Measurements from ENCODE around the gene PPIL1.
"Not testable (repeated sequence)": the region's sequence is repeated elsewhere in the genome, so short reads cannot be mapped to it uniquely, and the experiment has no call there.

PPIL1 gene

DNA sequence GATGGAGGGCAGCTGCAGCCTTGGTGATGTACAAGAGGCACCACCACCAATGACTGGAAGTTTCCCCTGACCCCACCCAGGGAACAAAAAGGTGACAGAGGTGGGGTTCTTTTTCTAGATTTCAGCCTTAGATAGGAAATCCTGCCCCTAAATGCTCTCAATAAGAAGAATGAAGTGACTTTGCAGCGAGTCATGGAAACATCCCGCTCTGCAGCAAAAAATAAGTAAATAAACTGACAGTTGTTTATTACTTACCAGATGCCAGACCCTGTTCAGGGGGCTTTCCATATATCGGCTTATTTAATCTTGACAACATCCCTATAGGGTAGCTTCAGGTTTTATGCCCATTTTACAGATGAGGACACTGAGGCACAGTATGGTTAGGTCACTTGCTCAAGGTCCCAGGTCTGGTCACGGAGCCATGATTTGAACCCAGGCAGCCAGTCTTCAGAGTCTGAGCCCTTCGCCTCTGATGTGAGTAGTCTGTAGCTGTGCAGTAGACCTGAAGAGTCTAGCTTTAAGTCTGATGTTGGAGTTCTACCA lies 30.3 kb upstream of the PPIL1 start:
- peaks cover 50% of the 10 kb centered on the region for H3K36me3 Mint-ChIP-seq (ENCODE audit: low read depth)
- H3K9me3 Mint-ChIP-seq, result no peaks in the 10 kb centered on the region
- no peak overlapping the region for H3K4me3 Mint-ChIP-seq
- no peak overlapping the region for H3K27ac Mint-ChIP-seq
- no peaks in the 10 kb centered on the region for H3K27me3 Mint-ChIP-seq (ENCODE audit: low read depth)
- peaks cover 41% of the 10 kb centered on the region for H3K4me1 Mint-ChIP-seq (ENCODE audit: low read depth)

DNA sequence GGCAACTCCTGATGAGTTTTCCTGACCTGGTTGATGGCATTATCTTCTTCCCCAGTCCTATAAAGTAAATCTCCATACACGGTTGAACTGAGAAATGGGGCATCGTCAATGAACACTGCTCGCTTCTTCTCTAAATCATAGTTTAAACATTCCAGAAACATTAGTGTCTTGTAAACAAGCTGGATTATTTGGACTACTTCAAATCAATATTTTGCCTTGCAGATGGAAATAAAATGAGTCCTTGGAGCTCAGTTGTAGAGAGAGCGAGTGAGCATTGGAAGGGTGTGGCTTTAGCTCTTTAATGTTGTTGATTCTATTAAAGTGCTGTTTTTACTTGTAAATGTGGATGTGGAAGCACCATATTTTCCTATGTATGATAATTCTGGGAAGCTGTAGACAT lies 29.5 kb upstream of the PPIL1 start:
- no peaks in the 10 kb centered on the region for H3K9me3 Mint-ChIP-seq
- peaks cover 43% of the 10 kb centered on the region for H3K4me1 Mint-ChIP-seq (ENCODE audit: low read depth)
- H3K27ac Mint-ChIP-seq, result no peak overlapping the region
- peaks cover 53% of the 10 kb centered on the region for H3K36me3 Mint-ChIP-seq (ENCODE audit: low read depth)
- H3K27me3 Mint-ChIP-seq (ENCODE audit: low read depth), result no peaks in the 10 kb centered on the region
- H3K4me3 Mint-ChIP-seq, result no peak overlapping the region

DNA sequence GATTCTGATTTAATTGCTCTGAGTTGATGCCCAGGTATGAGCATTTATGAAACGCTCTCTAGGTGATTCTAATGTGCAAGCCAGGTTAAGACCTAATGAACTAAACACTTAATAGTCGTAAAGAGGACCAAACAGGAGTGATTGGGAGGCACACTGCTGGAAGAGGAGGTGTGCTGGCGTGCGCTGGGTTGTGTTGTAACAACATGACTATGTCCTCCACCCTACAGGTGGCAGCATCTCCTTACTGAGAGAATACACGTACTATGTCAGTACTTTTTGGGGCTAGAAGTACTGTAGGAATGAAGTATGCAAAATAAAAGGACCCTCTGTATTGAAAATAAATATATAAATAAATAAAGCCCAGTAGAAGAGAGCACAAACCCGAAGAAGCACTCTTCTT lies 23.0 kb upstream of the PPIL1 start:
- Mint-ChIP-seq H3K4me3 (no peak overlapping the region), H3K27me3 (ENCODE audit: low read depth) (no peaks in the 10 kb centered on the region), H3K27ac (no peak overlapping the region), H3K9me3 (no peaks in the 10 kb centered on the region), H3K36me3 (ENCODE audit: low read depth) (peaks cover 29% of the 10 kb centered on the region), H3K4me1 (ENCODE audit: low read depth) (peaks cover 16% of the 10 kb centered on the region)

DNA sequence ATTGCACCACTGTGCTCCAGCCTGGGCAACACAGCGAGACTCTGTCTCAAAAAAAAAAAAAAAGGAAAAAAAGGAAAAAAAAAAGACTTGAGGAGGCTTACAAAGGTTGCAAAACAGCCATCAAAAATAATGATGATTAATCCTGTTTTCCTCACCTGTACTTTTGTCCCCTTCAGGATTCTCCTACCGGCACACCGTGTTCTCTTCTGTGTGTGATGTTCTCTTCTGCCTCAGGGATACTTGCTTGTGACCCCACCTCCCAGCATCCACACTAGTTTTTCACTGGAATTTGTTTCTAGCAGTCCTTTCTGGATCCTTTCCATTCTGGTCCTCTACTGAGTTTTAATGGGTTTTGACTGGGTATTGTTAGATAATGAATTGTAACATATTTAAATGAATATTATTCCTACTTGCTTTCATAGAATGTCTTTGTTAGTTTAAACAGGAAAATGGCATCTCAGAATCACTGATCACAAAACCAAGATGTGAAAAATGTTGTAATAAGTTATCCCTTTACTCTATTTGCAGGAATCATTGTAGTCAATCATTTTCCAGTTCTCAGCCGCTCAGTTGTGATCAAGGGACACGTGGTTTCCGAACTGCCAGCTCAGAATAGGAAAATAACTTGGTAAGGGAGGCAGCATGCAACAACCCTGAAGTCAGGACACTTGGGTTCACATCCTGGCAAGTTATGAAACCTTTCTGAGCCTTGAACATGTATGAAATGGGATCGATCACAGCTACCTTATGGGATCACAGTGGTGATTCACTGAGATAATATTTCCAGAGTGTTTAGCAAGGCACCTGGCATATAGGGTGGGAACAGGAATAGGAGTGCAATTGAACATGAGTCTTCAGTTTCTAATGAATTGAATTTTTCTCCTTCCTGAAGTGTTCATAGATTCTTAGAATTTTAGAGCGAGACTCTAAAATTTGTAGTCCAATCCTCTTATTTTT lies 19.7 kb upstream of the PPIL1 start:
- H3K36me3 Mint-ChIP-seq (ENCODE audit: low read depth), result peaks cover 20% of the 10 kb centered on the region
- peak overlapping the region; percentile 45 for H3K27ac Mint-ChIP-seq
- H3K4me1 Mint-ChIP-seq (ENCODE audit: low read depth), result peaks cover 13% of the 10 kb centered on the region
- no peaks in the 10 kb centered on the region for H3K9me3 Mint-ChIP-seq
- no peak overlapping the region for H3K4me3 Mint-ChIP-seq
- no peaks in the 10 kb centered on the region for H3K27me3 Mint-ChIP-seq (ENCODE audit: low read depth)

DNA sequence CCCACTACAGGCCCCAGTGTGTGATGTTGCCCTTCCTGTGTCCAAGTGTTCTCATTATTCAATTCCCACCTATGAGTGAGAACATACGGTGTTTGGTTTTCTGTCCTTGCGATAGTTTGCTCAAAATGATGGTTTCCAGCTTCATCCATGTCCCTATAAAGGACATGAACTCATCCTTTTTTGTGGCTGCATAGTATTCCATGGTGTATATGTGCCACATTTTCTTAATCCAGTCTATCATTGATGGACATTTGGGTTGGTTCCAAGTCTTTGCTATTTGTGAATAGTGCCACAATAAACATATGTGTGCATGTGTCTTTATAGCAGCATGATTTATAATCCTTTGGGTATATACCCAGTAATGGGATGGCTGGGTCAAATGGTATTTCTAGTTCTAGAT lies 16.6 kb upstream of the PPIL1 start:
- not testable (repeated sequence) for H3K4me3 Mint-ChIP-seq; H3K27ac Mint-ChIP-seq; H3K27me3 Mint-ChIP-seq (ENCODE audit: low read depth); H3K9me3 Mint-ChIP-seq
- H3K4me1 Mint-ChIP-seq (ENCODE audit: low read depth), result peaks cover 24% of the 10 kb centered on the region
- H3K36me3 Mint-ChIP-seq (ENCODE audit: low read depth), result peaks cover 22% of the 10 kb centered on the region

DNA sequence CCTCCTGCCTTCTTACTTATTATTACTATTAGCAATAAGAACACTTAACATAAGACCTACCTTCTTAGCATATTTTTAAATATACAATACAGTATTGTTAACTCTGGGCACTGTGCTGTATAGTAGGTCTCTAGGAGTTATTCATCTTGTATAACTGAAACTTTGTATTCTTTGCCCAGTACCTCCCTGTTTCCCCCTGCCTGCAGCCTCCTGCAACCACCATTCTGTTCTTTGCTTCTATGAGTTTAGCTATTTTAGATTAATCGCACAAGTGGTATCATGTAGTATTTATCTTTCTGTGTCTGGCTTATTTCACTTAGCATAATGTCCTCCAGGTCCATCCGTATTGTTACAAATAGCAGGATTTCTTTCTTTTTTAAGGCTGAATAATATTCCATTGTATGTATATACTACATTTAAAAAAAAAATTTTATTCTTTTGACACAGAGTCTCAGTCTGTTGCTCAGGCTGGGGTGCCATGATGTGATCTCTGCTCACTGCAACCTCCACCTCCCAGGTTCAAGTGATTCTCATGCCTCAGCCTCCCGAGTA lies 15.6 kb upstream of the PPIL1 start:
- Mint-ChIP-seq H3K4me1 (ENCODE audit: low read depth) (peaks cover 29% of the 10 kb centered on the region), H3K27me3 (ENCODE audit: low read depth) (no peaks in the 10 kb centered on the region), H3K9me3 (no peaks in the 10 kb centered on the region), H3K27ac (no peak overlapping the region), H3K4me3 (no peak overlapping the region), H3K36me3 (ENCODE audit: low read depth) (peaks cover 19% of the 10 kb centered on the region)

DNA sequence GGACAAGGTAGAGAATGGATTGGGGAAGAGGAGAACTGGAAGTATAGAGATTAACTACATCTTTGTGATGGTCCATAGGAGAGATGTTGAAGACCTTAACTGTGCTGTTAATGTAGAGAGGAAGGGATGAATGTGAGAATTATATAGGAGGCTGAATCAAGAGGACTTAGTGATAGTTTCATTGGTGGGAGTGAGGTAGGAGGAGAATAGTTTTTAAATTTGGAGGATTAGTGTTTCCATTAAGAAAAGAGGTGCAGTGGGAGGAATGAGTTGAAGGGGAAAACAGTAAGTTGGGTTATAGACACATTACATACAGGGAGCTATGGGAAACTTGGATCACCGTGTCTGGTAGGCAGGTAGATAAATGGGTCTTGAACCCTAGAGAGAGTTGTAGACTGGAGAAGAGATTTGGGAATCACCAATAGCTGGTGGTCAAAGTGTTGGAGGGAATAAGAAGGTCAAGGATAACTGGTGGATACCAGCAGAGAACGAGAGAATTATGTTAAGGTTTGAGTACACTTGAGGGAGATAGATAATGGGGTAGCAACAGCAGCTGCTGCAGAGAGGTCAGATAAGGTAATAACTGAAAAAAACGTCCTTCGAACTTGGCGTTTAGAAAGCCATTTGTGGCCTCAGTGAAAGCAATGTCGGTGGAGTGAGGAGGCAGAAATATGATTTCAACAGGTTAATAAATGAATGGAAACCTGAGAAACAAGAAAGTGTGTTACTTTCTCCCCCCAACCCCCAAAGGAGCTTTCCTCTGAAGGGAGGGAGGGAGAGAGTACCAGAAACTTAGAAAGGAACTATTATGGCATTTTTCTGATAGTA lies 14.3 kb upstream of the PPIL1 start:
- Mint-ChIP-seq H3K27ac (no peak overlapping the region), H3K27me3 (ENCODE audit: low read depth) (no peaks in the 10 kb centered on the region), H3K4me3 (no peak overlapping the region), H3K4me1 (ENCODE audit: low read depth) (peaks cover 27% of the 10 kb centered on the region), H3K9me3 (no peaks in the 10 kb centered on the region), H3K36me3 (ENCODE audit: low read depth) (peaks cover 14% of the 10 kb centered on the region)

DNA sequence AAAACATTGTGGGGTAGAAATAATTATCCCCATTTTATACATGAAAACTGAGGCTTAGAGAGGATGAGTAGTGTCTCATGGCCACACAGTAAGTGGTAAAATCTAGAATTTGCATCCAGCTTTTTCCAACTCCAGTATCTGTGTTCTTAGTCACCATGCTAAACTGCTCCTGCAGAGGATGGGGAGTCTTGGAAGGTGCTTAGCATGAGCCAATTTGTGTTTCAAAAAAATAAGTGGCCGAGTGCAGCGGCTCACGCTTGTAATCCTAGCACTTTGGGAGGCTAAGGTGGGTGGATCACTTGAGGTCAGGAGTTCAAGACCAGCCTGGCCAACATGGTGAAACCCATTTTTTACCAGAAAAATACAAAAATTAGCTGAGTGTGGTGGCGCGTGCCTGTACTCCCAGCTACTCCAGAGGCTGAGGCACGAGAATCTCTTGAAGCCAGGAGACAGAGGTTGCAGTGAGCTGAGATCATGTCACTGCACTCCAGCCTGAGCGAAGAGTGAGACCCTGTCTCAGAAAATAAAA lies 13.6 kb upstream of the PPIL1 start:
- H3K9me3 Mint-ChIP-seq, result no peaks in the 10 kb centered on the region
- H3K27ac Mint-ChIP-seq, result no peak overlapping the region
- peaks cover 27% of the 10 kb centered on the region for H3K4me1 Mint-ChIP-seq (ENCODE audit: low read depth)
- H3K4me3 Mint-ChIP-seq, result no peak overlapping the region
- no peaks in the 10 kb centered on the region for H3K27me3 Mint-ChIP-seq (ENCODE audit: low read depth)
- peaks cover 14% of the 10 kb centered on the region for H3K36me3 Mint-ChIP-seq (ENCODE audit: low read depth)

DNA sequence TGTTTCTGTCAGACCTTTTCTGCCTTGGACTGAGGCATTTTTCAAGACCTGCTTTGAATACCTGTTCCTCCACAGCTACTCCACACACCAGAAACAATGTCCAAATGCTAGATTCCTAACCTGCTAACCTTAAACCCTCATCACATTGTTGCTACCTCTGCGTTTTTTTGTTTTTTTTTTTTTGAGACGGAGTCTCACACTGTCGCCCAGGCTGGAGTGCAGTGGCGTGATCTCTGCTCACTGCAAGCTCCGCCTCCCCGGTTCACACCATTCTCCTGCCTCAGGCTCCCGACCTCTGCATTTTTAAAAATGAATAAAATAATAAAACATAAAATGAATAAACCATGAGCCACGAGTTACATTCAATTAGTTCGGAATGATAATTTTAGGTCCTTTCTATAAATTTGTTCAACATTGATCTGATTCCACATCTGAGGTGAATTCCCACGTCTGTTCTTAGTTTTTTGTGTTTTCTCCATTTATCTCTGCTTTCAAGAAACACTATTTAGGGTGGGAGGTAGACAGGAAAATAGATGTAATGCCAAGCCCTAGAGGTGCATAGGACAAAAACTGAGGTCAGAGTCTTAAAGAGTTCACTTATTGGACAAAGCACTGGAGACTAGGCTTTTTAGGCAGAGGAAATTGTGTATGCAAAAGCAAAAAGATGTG lies 12.5 kb upstream of the PPIL1 start:
- H3K27me3 Mint-ChIP-seq (ENCODE audit: low read depth), result no peaks in the 10 kb centered on the region
- H3K4me1 Mint-ChIP-seq (ENCODE audit: low read depth), result peaks cover 27% of the 10 kb centered on the region

DNA sequence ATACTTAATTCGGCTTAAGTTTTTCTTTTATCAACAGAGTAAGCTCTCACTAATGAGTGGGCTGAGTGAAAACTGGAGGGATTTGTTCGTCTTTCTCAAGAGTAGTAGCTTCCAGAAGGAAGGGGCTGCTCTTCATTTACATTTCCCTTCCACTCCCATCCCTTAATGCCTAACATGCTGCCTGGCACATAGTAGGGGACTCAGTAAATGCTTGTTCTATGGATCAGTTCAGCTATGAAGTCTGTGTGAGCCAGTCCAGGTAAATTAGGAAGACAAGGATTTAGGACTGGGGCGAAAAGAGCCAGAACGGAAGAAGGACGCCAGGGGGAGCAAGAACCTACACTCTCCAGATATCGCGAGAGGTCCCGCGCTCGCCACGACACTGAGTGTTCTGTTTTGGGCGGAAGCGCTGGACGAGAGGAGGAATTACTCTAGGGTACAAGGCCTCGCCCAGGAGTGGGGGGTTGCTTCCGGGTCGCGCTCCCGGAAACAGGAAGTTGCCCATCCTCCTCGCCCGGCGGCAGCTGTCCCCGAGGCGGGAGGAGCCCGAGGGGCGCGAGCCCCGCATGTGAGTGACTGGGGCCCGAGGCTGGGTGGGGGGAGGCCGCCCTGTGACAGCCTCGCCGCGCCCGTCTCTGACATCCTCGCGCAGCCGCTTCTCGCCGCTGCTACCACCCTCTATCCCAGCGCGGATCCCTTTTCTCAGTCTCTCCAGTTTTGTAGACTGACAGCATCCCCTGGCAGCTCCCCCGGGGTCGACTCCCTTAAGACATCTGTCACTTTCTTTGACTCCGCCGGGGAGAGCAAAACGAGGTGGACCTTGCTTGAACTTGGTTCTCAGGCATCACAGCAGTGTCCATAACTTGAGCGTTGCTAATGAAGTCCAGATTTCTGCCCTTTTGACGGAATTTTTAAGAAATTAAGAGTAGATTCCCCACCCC lies 11.1 kb upstream of the PPIL1 start, which contains the start of gene C6orf89:
Gene C6orf89 (plus strand): TSS at position 492 of the 941 bp plus-strand sequence. CDS start 13,493 bp downstream, outside the sequence.
- peak within 1 kb of the TSS; percentile 89 for H3K4me3 Mint-ChIP-seq
- H3K36me3 Mint-ChIP-seq (ENCODE audit: low read depth), result peaks cover 14% of the 10 kb centered on the region
- H3K27me3 Mint-ChIP-seq (ENCODE audit: low read depth), result no peaks in the 10 kb centered on the region
- no peaks in the 10 kb centered on the region for H3K9me3 Mint-ChIP-seq
- H3K27ac Mint-ChIP-seq, result peak within 1 kb of the TSS; percentile 85
- peaks cover 27% of the 10 kb centered on the region for H3K4me1 Mint-ChIP-seq (ENCODE audit: low read depth)

More for the DNA sequence above, 12.5 kb upstream of the PPIL1 start:
- Mint-ChIP-seq H3K36me3 (ENCODE audit: low read depth) (peaks cover 14% of the 10 kb centered on the region), H3K9me3 (no peaks in the 10 kb centered on the region), H3K27ac (peak overlapping the region; percentile 32), H3K4me3 (peak overlapping the region; percentile 89)

DNA sequence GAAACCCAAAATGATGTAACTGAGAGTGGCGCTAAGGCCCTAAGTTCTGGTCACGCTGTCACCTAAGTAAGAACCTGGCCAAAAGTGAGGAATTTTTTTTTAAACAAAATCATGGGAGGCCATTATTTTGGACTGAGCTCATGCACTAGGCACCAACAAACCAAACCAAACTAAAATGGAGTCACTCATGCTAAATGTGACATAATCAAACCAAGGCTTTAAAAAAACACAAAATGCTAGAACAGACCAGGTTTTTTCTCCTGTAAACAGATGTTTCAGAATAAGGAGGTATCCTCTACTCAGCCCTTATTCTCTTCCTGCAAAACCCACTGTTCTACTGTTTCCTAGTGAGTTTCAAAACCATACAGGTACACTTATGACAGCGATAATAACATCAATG lies 10.0 kb upstream of the PPIL1 start:
- Mint-ChIP-seq H3K4me3 (no peak overlapping the region), H3K27me3 (ENCODE audit: low read depth) (no peaks in the 10 kb centered on the region), H3K36me3 (ENCODE audit: low read depth) (peaks cover 12% of the 10 kb centered on the region), H3K9me3 (no peaks in the 10 kb centered on the region), H3K27ac (no peak overlapping the region), H3K4me1 (ENCODE audit: low read depth) (peaks cover 25% of the 10 kb centered on the region)

DNA sequence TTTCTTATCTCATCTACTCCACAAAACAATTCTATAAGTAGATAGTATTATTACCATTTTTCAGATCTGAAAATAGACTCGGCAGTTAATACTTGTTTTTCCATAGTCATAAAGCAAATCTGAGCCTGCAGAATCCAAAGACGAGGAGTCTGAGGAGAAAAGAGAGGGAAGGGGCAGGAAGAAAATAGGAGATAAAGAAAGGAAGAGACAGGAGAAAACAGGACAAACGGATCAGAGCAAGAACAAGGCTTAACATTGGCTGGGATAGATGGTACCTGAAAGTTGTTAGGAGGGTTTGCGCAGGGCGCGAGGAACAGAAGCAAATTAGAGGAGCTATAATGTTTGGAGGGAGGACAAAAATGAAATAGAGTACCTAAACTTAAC lies 639 bp upstream of the PPIL1 start:
- H3K36me3 Mint-ChIP-seq (ENCODE audit: low read depth), result peaks cover 12% of the 10 kb centered on the region
- H3K4me3 Mint-ChIP-seq, result peak overlapping the region; percentile 99
- no peaks in the 10 kb centered on the region for H3K27me3 Mint-ChIP-seq (ENCODE audit: low read depth)
- peak overlapping the region; percentile 100 for H3K27ac Mint-ChIP-seq
- H3K9me3 Mint-ChIP-seq, result no peaks in the 10 kb centered on the region
- H3K4me1 Mint-ChIP-seq (ENCODE audit: low read depth), result peaks cover 27% of the 10 kb centered on the region

Measured in T-helper 1 cell treated with Interleukin-12 subunit alpha and Interleukin-12 subunit beta and Interleukin-4 antibody, amounts not matched to agents 30 μg/mL and 1 μg/mL, for 36 hours (primary cell).